ENCODE measurements around the gene FAM161B.

- no peak for TF ChIP-seq CTCF (conservative IDR thresholded peaks at IDR 0.05; ENCODE audit: low read depth, low read length)
- no peak for TF ChIP-seq ELK1 (IDR thresholded peaks at IDR 0.05; ENCODE audit: borderline replicate concordance, low read depth, low read length)
These were observed 65.3 kb downstream of the FAM161B start for GRCh38 chr14:73884438-73885190.

Measured in IMR-90 (cell line).